MG63 (cell line): ENCODE measurements around the gene INAVA. TPM values are rescaled to one million over a fixed set of nuclear protein-coding genes. Genes with fewer than 3 reads are reported as not detected.

Experiments
- DNase-seq: peaks from one replicate; pipeline ENCODE4 v3.0.0-alpha.2; 2020
- H3K27me3 ChIP-seq: fragments of 250-450 bp; sonication (Bioruptor Pico); 2 replicates; pipeline ENCODE4 v1.5.1; 2020; ENCODE audit warnings: mild to moderate bottlenecking, moderate library complexity
- H3K36me3 ChIP-seq: fragments of 250-450 bp; sonication (Bioruptor Pico); 2 replicates; pipeline ENCODE4 v1.5.1; 2020; ENCODE audit warnings: mild to moderate bottlenecking, moderate library complexity
- H3K4me3 ChIP-seq: fragments of 250-450 bp; sonication (Bioruptor Pico); 2 replicates; pipeline ENCODE4 v1.5.1; 2020; ENCODE audit warnings: mild to moderate bottlenecking, moderate library complexity
- H3K9me3 ChIP-seq: fragments of 250-450 bp; sonication (Bioruptor Pico); 2 replicates; pipeline ENCODE4 v1.5.1; 2020; ENCODE audit warnings: mild to moderate bottlenecking, moderate library complexity
- total RNA-seq: library from RNA; depleted of rRNA; stranded (reverse); fragments of >200 nt; shearing (Covaris generic); gene quantifications from 2 replicates; pipeline ENCODE4 v1.2.3, GENCODE V29; 2014; ENCODE audit warnings: low replicate concordance

INAVA gene
- total RNA-seq, 1 experiment from 2014 or later = not detected

- no peaks in the 10 kb centered on the region for H3K9me3 ChIP-seq
- H3K36me3 ChIP-seq = no peaks in the 10 kb centered on the region
- peaks cover 8% of the 10 kb centered on the region for H3K27me3 ChIP-seq
- no peak for DNase-seq
- no peak overlapping the region for H3K4me3 ChIP-seq
These were observed 21.5 kb upstream of the INAVA start for GRCh38 chr1:200873116-200873670.

- Histone ChIP-seq H3K9me3 (no peaks in the 10 kb centered on the region), H3K27me3 (peaks cover 8% of the 10 kb centered on the region), H3K4me3 (no peak overlapping the region), H3K36me3 (no peaks in the 10 kb centered on the region)
- DNase-seq = no peak
These were observed 20.9 kb upstream of the INAVA start for GRCh38 chr1:200873671-200874397.

DNA sequence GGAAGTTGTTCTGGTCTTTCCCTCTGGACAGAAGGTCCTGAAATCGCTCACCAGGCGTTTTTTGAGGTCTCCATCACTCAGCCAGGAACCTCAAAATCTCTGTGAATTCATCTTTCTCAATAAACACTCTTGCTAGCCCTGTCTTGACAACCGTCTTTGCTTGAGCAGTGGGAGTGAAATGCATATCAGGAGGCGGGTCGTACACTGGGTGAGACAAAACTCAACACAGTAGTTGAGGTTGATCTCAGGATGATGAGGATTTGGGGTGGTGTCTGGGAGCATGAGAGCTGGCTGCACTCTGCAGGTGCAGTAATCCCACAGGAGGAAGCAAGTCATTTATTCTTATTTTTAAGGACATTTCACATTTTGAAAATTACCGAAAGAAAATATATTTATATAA lies 20.0 kb upstream of the INAVA start:
- Histone ChIP-seq H3K4me3 (no peak overlapping the region), H3K27me3 (peaks cover 8% of the 10 kb centered on the region), H3K9me3 (no peaks in the 10 kb centered on the region), H3K36me3 (no peaks in the 10 kb centered on the region)
- no peak for DNase-seq

DNA sequence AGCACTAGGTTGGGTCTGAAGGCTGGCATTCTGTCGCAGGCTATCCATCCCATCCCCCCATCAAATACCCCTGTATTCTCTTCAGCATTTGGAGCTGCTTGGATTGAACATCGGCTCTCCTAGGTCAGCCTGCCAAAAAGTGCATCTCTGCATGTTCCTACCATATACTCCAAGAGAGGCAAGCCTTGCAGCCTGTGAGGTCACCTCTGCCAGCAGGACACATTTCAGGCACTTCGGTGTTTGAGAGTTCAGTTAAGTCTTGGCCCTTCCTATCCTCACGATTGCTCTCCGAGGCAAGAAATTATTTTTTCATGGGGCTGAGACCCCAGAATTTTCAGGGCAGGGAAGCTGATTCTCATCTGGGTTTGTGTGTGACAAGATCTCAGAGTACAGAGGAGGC lies 19.3 kb upstream of the INAVA start:
- Histone ChIP-seq H3K27me3 (peaks cover 11% of the 10 kb centered on the region), H3K4me3 (no peak overlapping the region), H3K9me3 (no peaks in the 10 kb centered on the region), H3K36me3 (no peaks in the 10 kb centered on the region)
- DNase-seq = no peak

- no peaks in the 10 kb centered on the region for H3K36me3 ChIP-seq
- no peaks in the 10 kb centered on the region for H3K9me3 ChIP-seq
- no peak overlapping the region for H3K4me3 ChIP-seq
- no peak for DNase-seq
- peaks cover 13% of the 10 kb centered on the region for H3K27me3 ChIP-seq
These were observed 17.7 kb upstream of the INAVA start for GRCh38 chr1:200877010-200877409.

DNA sequence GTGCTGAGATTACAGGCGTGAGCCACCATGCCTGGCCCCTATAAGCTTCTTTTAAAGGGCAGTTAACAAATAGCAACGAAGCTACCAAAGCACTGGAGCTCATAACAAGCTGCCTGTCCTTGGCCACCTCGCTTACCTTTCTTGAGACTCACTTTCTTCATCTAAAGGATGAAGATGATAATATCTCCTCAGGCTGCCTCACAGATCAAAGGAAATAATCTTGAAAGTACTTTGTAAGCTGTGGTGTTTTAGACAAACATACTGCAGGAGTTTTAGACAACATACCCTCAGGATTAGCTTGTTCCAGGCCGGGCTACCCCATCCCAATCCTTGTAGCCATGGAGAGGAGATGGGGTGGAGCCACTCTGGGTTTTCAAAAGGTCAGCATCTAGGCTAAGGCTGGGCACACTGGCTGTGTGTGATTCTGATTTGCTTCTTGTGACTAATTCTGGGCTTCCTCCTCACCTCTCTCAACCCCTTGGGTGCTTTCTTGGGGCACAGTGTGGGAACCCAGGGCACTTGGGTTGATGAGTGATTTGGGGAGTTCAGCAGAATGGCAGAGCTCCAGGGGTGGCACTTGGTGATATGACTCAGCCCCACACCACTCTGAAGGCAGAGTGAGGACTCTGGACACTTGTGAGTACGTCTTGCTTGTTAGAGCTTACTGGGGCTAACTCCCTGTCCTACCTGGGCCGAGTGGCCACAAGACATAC lies 16.7 kb upstream of the INAVA start:
- Histone ChIP-seq H3K9me3 (no peaks in the 10 kb centered on the region), H3K36me3 (no peaks in the 10 kb centered on the region), H3K27me3 (peaks cover 13% of the 10 kb centered on the region), H3K4me3 (no peak overlapping the region)
- DNase-seq = no peak

- H3K27me3 ChIP-seq = peaks cover 13% of the 10 kb centered on the region
- DNase-seq = no peak
- H3K9me3 ChIP-seq = no peaks in the 10 kb centered on the region
- H3K4me3 ChIP-seq = no peak overlapping the region
- no peaks in the 10 kb centered on the region for H3K36me3 ChIP-seq
These were observed 14.5 kb upstream of the INAVA start for GRCh38 chr1:200880212-200880611.

GRCh38 chr1:200883118-200883517 lies 11.6 kb upstream of the INAVA start:
- H3K36me3 ChIP-seq = no peaks in the 10 kb centered on the region
- no peak for DNase-seq
- no peak overlapping the region for H3K4me3 ChIP-seq
- peaks cover 5% of the 10 kb centered on the region; the same call in 1 of the 2 replicates for H3K27me3 ChIP-seq
- no peaks in the 10 kb centered on the region for H3K9me3 ChIP-seq

DNA sequence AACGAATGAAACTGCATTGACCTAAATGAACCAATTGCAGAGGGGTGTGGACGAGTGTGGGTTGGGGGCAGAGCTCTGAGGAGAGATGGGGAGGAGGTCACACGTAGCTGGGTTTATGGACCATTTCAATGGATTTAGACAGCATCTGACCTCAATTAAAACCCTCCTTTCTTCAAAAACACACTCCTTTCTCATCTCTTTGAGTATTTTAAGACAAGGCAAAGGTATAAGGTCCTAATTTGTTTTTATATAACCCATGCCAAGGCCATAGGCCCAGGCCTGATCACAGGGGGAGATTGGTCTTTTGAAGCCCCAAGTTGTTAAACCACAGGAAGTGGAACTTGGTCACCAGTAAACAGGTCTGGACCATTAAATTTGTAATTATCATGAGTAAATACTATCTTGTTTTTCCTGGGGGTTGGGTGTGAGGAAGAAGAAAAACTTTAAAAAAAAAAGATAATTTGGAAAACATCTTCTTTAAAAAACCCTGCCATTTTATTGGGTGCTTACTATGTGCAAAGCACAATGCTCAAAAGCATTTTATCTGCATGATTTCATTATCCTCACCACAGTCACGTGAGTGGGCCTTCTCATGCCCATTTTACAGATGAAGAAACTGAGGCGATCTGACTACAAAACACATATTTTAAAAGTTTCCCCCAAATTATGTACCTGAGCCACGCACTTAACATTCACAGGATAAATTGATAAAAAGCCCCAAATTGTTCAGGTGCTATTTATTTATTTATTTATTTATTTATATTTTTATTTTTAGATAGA lies 8.9 kb upstream of the INAVA start:
- H3K4me3 ChIP-seq = no peak overlapping the region
- peaks cover 6% of the 10 kb centered on the region; the same call in 1 of the 2 replicates for H3K27me3 ChIP-seq
- H3K36me3 ChIP-seq = no peaks in the 10 kb centered on the region
- no peaks in the 10 kb centered on the region for H3K9me3 ChIP-seq
- DNase-seq = no peak

DNA sequence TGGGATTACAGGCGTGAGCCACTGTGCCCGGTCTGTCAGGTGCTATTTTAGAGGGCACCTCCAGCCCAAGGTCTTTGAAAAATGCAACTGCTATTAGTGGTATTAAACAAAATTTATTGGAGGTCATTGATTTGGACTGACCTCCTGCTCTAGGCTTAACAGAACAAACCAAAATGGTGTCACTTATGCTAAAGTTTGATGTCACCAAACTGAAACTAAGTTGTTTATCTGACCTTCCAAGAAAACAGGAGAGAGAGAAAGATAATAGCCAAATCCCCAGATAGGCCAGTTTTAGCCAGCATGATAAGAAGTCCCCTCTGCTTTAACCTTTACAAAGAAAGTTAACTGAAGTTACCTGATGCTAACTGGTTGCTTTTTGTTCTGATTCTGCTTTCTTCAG lies 8.1 kb upstream of the INAVA start:
- Histone ChIP-seq H3K9me3 (no peaks in the 10 kb centered on the region), H3K4me3 (no peak overlapping the region), H3K36me3 (no peaks in the 10 kb centered on the region), H3K27me3 (peaks cover 12% of the 10 kb centered on the region)
- no peak for DNase-seq

DNA sequence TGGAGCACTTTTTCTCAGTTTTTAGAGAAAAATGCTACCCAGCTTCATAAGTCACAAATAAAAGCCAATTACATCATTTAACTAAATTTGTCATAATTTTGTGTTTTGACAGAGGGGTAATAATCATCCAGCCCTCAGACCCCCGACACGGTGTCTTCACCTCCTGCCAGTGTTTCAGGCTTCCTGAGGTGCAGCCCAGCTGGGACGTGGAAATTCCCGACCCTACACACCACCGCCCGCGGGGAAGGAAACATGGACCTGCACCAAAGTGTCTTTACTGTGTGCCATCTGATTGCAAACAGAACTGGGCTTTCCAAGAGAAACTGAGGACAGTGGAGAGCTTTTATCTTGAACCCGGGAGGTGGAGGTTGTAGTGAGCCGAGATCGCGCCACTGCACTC lies 7.7 kb upstream of the INAVA start:
- no peak for DNase-seq
- H3K36me3 ChIP-seq = no peaks in the 10 kb centered on the region

GRCh38 chr1:200887772-200888348 lies 6.8 kb upstream of the INAVA start:
- no peaks in the 10 kb centered on the region for H3K9me3 ChIP-seq
- no peaks in the 10 kb centered on the region for H3K36me3 ChIP-seq
- no peak for DNase-seq
- no peak overlapping the region for H3K4me3 ChIP-seq
- H3K27me3 ChIP-seq = peaks cover 16% of the 10 kb centered on the region

More for the DNA sequence above, 7.7 kb upstream of the INAVA start:
- no peak overlapping the region for H3K4me3 ChIP-seq
- H3K27me3 ChIP-seq = peaks cover 14% of the 10 kb centered on the region
- no peaks in the 10 kb centered on the region for H3K9me3 ChIP-seq

DNA sequence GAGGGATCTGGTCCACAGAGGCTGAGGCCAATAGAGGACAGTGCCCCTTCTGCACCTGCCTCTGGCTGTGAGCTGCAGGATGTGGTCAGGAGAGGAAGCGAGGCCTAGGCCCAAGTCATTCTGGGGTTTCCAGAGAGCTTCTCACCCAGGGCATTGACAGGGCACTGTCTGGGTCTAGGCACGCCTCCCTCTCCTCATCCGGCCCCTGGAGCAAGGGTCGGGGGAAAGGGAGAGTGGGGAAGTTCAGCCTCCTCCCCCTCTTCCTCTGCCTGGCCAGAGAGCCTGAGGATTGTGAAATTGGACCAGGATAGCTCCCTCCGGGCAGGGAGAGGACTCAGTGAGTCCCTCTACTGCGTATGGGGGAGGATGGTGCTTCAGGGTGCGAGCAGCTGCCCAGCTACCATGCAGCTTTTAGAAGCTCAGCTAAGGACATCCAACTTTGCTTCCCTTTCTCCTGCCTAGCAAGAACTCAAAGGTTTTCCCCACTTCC lies 6.3 kb upstream of the INAVA start:
- Histone ChIP-seq H3K36me3 (no peaks in the 10 kb centered on the region), H3K4me3 (no peak overlapping the region), H3K27me3 (peaks cover 16% of the 10 kb centered on the region), H3K9me3 (no peaks in the 10 kb centered on the region)
- DNase-seq = no peak

DNA sequence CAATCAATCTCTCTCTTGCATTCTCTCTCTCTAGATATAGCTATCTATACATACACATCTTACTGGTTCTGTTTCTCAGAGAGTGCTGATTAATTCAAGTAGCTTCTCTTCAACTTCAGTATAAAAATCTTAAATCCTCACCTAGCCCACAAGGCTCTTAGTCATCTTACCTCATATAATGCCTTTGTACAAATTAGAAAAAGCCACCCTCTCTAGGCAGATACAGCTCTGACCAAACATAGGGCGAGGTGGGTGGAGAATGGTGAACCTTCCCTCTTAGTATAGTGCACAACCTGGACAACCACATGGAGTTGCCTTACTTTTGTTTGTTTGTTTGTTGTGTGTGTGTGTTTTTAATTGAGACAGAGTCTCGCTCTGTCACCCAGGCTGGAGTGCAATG lies 5.1 kb upstream of the INAVA start:
- DNase-seq = no peak
- Histone ChIP-seq H3K4me3 (no peak overlapping the region), H3K9me3 (no peaks in the 10 kb centered on the region), H3K27me3 (peaks cover 16% of the 10 kb centered on the region), H3K36me3 (no peaks in the 10 kb centered on the region)

GRCh38 chr1:200890027-200890426 lies 4.7 kb upstream of the INAVA start:
- no peak for DNase-seq
- H3K9me3 ChIP-seq = no peaks in the 10 kb centered on the region
- peaks cover 16% of the 10 kb centered on the region for H3K27me3 ChIP-seq
- no peak overlapping the region for H3K4me3 ChIP-seq
- H3K36me3 ChIP-seq = no peaks in the 10 kb centered on the region

- DNase-seq = peak; percentile 45
- Histone ChIP-seq H3K9me3 (no peaks in the 10 kb centered on the region), H3K4me3 (peak overlapping the region; percentile 48), H3K36me3 (no peaks in the 10 kb centered on the region), H3K27me3 (peaks cover 16% of the 10 kb centered on the region)
These were observed 3.6 kb upstream of the INAVA start for GRCh38 chr1:200890818-200891773.
